Naive thymus-derived CD4-positive, alpha-beta T cell (primary cell): Measurements from ENCODE around the gene RSPH10B. TPM values are rescaled to one million over a fixed set of nuclear protein-coding genes. Genes with fewer than 3 reads are reported as not detected.
"Not testable (repeated sequence)": the region's sequence is repeated elsewhere in the genome, so short reads cannot be mapped to it uniquely, and the experiment has no call there.

Source experiments
- ATAC-seq: fragments of 150-1000 bp; cut with Tn5 transposase; 2 replicates; pipeline ENCODE4 v1.10.0; 2021; ENCODE audit warnings: mild to moderate bottlenecking, moderate library complexity
- CTCF ChIA-PET: fragments of 350-600 bp; sonication (Branson Sonifier 250); formaldehyde crosslinking; loops from one replicate; lab custom pipeline; 2021; ENCODE audit warnings: antibody characterized with exemption; lab: Charles Lee
- POLR2A ChIA-PET: fragments of 350-600 bp; sonication (Branson Sonifier 250); formaldehyde crosslinking; loops from one replicate; lab custom pipeline; 2021; ENCODE audit warnings: antibody characterized with exemption, inconsistent platforms; lab: Charles Lee
- DNase-seq, 9 donors: peaks; one replicate each; pipeline versions ENCODE4 v3.0.0 to v3.0.0-alpha.2; 2020 to 2022; ENCODE audit warnings: mixed read lengths in 1 of 9
- H3K27ac ChIP-seq: one replicate; pipeline ENCODE4 v1.7.0; 2013; ENCODE audit warnings: mild to moderate bottlenecking, low read depth, low read length, moderate library complexity
- H3K27me3 ChIP-seq, 2 donors: one replicate each; pipeline ENCODE4 v1.7.0; 2013; ENCODE audit warnings: low read length in 2 of 2, mild to moderate bottlenecking in 2 of 2, moderate library complexity in 2 of 2; ENCODE audit not compliant: control insufficient read depth in 2 of 2, insufficient read depth in 2 of 2
- H3K36me3 ChIP-seq, 3 experiments: 1 replicate in 2 of 3; 2 replicates in 1 of 3; pipeline ENCODE4 v1.7.0; 2013; ENCODE audit warnings: low read length in 3 of 3, mild to moderate bottlenecking in 3 of 3, moderate library complexity in 1 of 3; ENCODE audit not compliant: insufficient read depth in 3 of 3, control insufficient read depth in 2 of 3
- H3K4me1 ChIP-seq, 2 donors: one replicate each; pipeline ENCODE4 v1.7.0; 2013; ENCODE audit warnings: low read length in 2 of 2, mild to moderate bottlenecking in 2 of 2, moderate library complexity in 1 of 2; ENCODE audit not compliant: control insufficient read depth in 2 of 2, insufficient read depth in 2 of 2
- H3K4me3 ChIP-seq: 2 replicates; pipeline ENCODE4 v1.7.0; 2013; ENCODE audit warnings: mild to moderate bottlenecking, low read length
- H3K9me3 ChIP-seq, 3 experiments: 1 replicate in 2 of 3; 2 replicates in 1 of 3; pipeline ENCODE4 v1.7.0; 2013; ENCODE audit warnings: low read length in 3 of 3; ENCODE audit not compliant: control insufficient read depth in 2 of 3
- H3K27ac Mint-ChIP-seq, 9 donors: one replicate each; pipeline ENCODE4 v1.8.0; 2020 to 2022; ENCODE audit warnings: mixed read lengths in 9 of 9, mild to moderate bottlenecking in 8 of 9, moderate library complexity in 5 of 9, inconsistent platforms in 2 of 9
- H3K27me3 Mint-ChIP-seq, 5 donors: one replicate each; pipeline ENCODE4 v1.8.0; 2021 to 2022; ENCODE audit warnings: mixed read lengths in 5 of 5, mild to moderate bottlenecking in 1 of 5
- H3K36me3 Mint-ChIP-seq, 5 donors: one replicate each; pipeline ENCODE4 v1.8.0; 2020 to 2022; ENCODE audit warnings: mixed read lengths in 5 of 5, mild to moderate bottlenecking in 3 of 5, inconsistent platforms in 1 of 5
- H3K4me1 Mint-ChIP-seq, 7 donors: one replicate each; pipeline ENCODE4 v1.8.0; 2020 to 2022; ENCODE audit warnings: mixed read lengths in 7 of 7, mild to moderate bottlenecking in 3 of 7, inconsistent platforms in 1 of 7
- H3K4me3 Mint-ChIP-seq, 10 donors: one replicate each; pipeline ENCODE4 v1.8.0; 2020 to 2022; ENCODE audit warnings: mild to moderate bottlenecking in 10 of 10, mixed read lengths in 10 of 10, moderate library complexity in 6 of 10, inconsistent platforms in 2 of 10
- H3K9me3 Mint-ChIP-seq, 11 donors: one replicate each; pipeline ENCODE4 v1.8.0; 2020 to 2022; ENCODE audit warnings: mixed read lengths in 11 of 11, mild to moderate bottlenecking in 4 of 11, inconsistent platforms in 1 of 11, moderate library complexity in 1 of 11
- intact Hi-C, 2 donors: fragments of 100-400 bp; cut with micrococcal nuclease; formaldehyde crosslinking; loops; one replicate each; pipeline ENCODE4 v1.15.1; 2023
- polyA plus RNA-seq, 2 donors: library from polyadenylated mRNA; unstranded; fragments of 300-500 nt; fragmentation: Illumina TruSeq; gene quantifications; one replicate each; pipeline ENCODE4 v1.2.3, GENCODE V29; 2021
- total RNA-seq, 6 experiments: library from RNA in 5 of 6; stranded (reverse) in 5 of 6; gene quantifications; 1 replicate in 5 of 6; 2 replicates in 1 of 6; pipeline ENCODE4 v1.2.3 and lab custom pipeline; 2021 to 2026

Gene RSPH10B
- total RNA-seq (under 1 TPM in 1 of 5 experiments, not detected in 4; 0.41 TPM), polyA plus RNA-seq (not detected), total RNA-seq (lab: John Stamatoyannopoulos, UW) (0.40 reads per million)

GRCh38 chr7:5970347-5970911 is at the start of gene RSPH10B:
TSS of gene RSPH10B (minus strand) at chr7:5970689. CDS start at chr7:5967116, 3,573 bp downstream.
- intact Hi-C loops, H3K4me3 ChIP-seq, H3K9me3 ChIP-seq, CTCF ChIA-PET, ATAC-seq, H3K27me3 Mint-ChIP-seq, H3K4me1 Mint-ChIP-seq, H3K4me1 ChIP-seq, H3K36me3 Mint-ChIP-seq, POLR2A ChIA-PET, DNase-seq, H3K36me3 ChIP-seq, H3K9me3 Mint-ChIP-seq, H3K27ac Mint-ChIP-seq, H3K27me3 ChIP-seq, H3K27ac ChIP-seq, H3K4me3 Mint-ChIP-seq: not testable (repeated sequence)

DNA sequence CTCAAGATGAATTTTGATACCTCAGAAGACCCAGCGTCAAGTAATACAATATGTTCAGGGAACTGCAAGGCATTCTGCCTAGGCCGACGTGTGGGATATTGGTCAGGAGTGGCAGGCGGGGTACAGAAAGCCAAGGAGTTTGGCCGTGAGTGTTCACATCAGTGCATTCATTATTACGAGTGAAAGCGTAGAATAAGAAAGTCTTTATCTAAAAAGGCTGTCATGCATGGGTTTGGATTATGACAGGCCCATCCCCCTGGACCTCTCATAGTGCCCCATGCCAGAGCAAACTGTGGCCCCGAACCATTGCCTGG is 46.1 kb upstream of the RSPH10B start:
- Histone ChIP-seq H3K9me3 (no peaks in the 10 kb centered on the region), H3K27me3 (no peaks in the 10 kb centered on the region), H3K36me3 (peaks cover 0 to 54% (median 21%) of the 10 kb centered on the region in 3 experiments), H3K4me1 (no peaks in the 10 kb centered on the region), H3K4me3 (no peak overlapping the region), H3K27ac (no peak overlapping the region)
- Mint-ChIP-seq H3K4me3 (no peak overlapping the region), H3K4me1 (peaks cover 3 to 16% (median 12%) of the 10 kb centered on the region in 7 donors), H3K27ac (peak overlapping the region in 4 of 9 donors; percentile 57 to 71 (median 64)), H3K27me3 (no peaks in the 10 kb centered on the region), H3K9me3 (no peaks in the 10 kb centered on the region), H3K36me3 (peaks cover 9 to 27% (median 14%) of the 10 kb centered on the region in 5 donors)
- ChIA-PET CTCF (interaction anchor here (0.6 to 0.7 kb wide), 2 partner anchors 20 to 1054 kb away, joined by 4 read pairs; no protein-coding TSS in a partner anchor), POLR2A (no interaction called here)
- ATAC-seq (no peak), DNase-seq (no peak)
- intact Hi-C loops: no loop called here

DNA sequence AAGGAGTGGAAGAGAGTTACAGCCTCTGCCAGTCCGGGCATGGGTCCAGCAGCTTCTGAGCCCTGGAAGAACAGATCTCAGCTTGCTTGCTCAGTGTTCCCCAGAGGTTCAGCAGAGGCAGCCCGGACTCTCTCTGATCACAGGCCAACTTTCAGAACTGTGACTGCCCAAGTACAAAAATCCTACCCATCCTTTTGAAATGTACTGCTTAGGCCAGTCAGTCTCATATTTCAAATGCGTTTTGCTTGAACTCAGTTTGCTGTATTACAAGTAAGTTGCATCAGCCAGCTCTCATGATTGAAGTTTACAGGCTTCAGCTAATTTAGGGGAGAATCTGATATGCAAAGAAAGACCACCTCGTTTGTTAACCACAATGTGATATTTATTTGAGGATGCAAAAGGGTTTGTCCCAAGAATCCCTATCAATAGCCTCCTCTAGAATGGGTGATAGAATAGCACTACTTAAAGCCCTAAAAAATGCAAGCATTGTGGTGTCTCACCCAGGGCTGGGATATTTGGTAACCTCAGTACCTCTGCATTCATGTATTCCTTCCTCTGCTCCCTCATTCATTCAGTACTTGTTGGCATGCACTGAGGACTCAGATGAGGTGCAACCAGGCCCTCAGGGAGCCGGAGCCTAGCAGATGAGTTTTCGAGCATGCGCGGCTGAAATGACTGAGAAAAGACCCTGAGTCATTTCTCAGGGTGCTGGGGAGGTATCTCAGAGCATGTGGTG is 45.6 kb upstream of the RSPH10B start:
- peaks cover 0 to 49% (median 21%) of the 10 kb centered on the region in 3 experiments for H3K36me3 ChIP-seq
- CTCF ChIA-PET: no interaction called here

GRCh38 chr7:6012355-6013104 is 42.0 kb upstream of the RSPH10B start:
- ATAC-seq (no peak), DNase-seq (no peak)
- intact Hi-C loops: no loop called here
- Histone ChIP-seq H3K4me1 (peaks cover 0 to 5% of the 10 kb centered on the region in 2 donors), H3K4me3 (no peak overlapping the region), H3K9me3 (no peaks in the 10 kb centered on the region), H3K27ac (no peak overlapping the region), H3K27me3 (no peaks in the 10 kb centered on the region), H3K36me3 (peaks cover 0 to 28% (median 21%) of the 10 kb centered on the region in 3 experiments)
- POLR2A ChIA-PET: interaction anchor here (0.7 kb wide), 1 partner anchor 11 kb away, joined by 3 read pairs; no protein-coding TSS in a partner anchor
- Mint-ChIP-seq H3K36me3 (peaks cover 0 to 8% (median 4%) of the 10 kb centered on the region in 5 donors), H3K9me3 (no peaks in the 10 kb centered on the region), H3K27ac (peak overlapping the region in 5 of 9 donors; percentile 24 to 80 (median 56)), H3K4me1 (peaks cover 7 to 41% (median 34%) of the 10 kb centered on the region in 7 donors), H3K27me3 (no peaks in the 10 kb centered on the region), H3K4me3 (no peak overlapping the region)
- CTCF ChIA-PET: no interaction called here

More for the DNA sequence above, 45.6 kb upstream of the RSPH10B start:
- intact Hi-C loops: no loop called here
- Histone ChIP-seq H3K27ac (no peak overlapping the region), H3K4me3 (no peak overlapping the region), H3K27me3 (no peaks in the 10 kb centered on the region), H3K4me1 (no peaks in the 10 kb centered on the region), H3K9me3 (no peaks in the 10 kb centered on the region)
- Mint-ChIP-seq H3K4me1 (peaks cover 5 to 21% (median 17%) of the 10 kb centered on the region in 7 donors), H3K9me3 (no peaks in the 10 kb centered on the region), H3K36me3 (peaks cover 5 to 22% (median 11%) of the 10 kb centered on the region in 5 donors), H3K27me3 (no peaks in the 10 kb centered on the region), H3K27ac (peak overlapping the region in 6 of 9 donors; percentile 15 to 74 (median 60)), H3K4me3 (no peak overlapping the region)
- no peak for DNase-seq
- ATAC-seq: no peak
- POLR2A ChIA-PET: no interaction called here

GRCh38 chr7:6011541-6011940 is 41.1 kb upstream of the RSPH10B start:
- Mint-ChIP-seq H3K4me3 (peak overlapping the region in 3 of 10 donors; percentile 9 to 97 (median 25)), H3K36me3 (peaks cover 0 to 8% (median 4%) of the 10 kb centered on the region in 5 donors), H3K27me3 (no peaks in the 10 kb centered on the region), H3K9me3 (no peaks in the 10 kb centered on the region), H3K27ac (peak overlapping the region in 5 of 9 donors; percentile 5 to 88 (median 53)), H3K4me1 (peaks cover 7 to 49% (median 39%) of the 10 kb centered on the region in 7 donors)
- Histone ChIP-seq H3K4me3 (no peak overlapping the region), H3K27me3 (no peaks in the 10 kb centered on the region), H3K9me3 (no peaks in the 10 kb centered on the region), H3K36me3 (peaks cover 0 to 22% (median 18%) of the 10 kb centered on the region in 3 experiments), H3K4me1 (peaks cover 0 to 5% of the 10 kb centered on the region in 2 donors), H3K27ac (no peak overlapping the region)
- DNase-seq (no peak), ATAC-seq (no peak)
- POLR2A ChIA-PET: no interaction called here
- intact Hi-C loops: no loop called here
- CTCF ChIA-PET: interaction anchor here (0.6 kb wide), 1 partner anchor 11 kb away, joined by 4 read pairs; no protein-coding TSS in a partner anchor

DNA sequence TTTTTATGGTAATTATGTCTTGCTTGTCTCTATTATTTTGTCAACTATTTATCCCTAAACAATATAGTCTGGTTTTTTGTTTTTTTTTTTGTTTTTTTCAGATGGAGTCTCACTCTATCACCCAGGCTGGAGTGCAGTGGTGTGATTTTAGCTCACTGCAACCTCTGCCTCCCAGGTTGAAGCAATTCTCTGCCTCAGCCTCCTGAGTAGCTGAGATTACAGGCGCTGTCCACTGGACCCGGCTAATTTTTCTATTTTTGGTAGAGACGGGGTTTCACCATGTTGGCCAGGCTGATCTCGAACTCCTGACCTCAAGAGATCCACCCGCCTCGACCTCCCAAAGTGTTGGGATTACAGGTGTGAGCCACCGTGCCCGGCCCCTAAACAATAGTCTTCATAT is 39.9 kb upstream of the RSPH10B start:
- intact Hi-C loops, POLR2A ChIA-PET, H3K27me3 ChIP-seq, H3K4me1 ChIP-seq, H3K4me3 ChIP-seq, DNase-seq, H3K9me3 ChIP-seq, H3K27ac ChIP-seq, ATAC-seq, H3K27me3 Mint-ChIP-seq, CTCF ChIA-PET, H3K9me3 Mint-ChIP-seq, H3K36me3 Mint-ChIP-seq: not testable (repeated sequence)
- Mint-ChIP-seq H3K4me3 (peak overlapping the region; percentile 86 to 99 (median 92)), H3K4me1 (peaks cover 7 to 52% (median 36%) of the 10 kb centered on the region in 7 donors), H3K27ac (peak overlapping the region; percentile 61 to 98 (median 90))
- H3K36me3 ChIP-seq: peaks cover 0 to 10% (median 7%) of the 10 kb centered on the region in 3 experiments
